ENCODE results near the gene TLN1.

DNA sequence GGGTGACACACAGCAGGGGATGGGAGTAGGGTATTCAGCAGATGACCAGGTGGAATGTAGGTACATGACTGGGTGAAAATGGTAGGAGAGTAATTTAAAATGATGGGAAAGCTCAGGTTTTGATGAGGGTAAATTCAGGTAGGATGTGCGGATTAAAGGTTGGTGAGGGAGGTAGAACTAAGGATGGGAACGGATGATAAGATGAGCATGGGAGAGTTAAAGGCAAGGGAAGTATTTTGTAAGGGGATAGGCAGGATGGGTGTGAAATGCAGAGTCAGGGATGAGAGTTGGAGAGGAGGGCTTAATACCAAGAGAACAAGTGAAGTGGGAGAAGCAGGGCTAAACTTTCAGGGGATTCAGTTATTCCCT is 1.5 kb downstream of the TLN1 start:
- TF ChIP-seq CTCF (IDR thresholded peaks at IDR 0.05) (no peak), POLR2A (IDR thresholded peaks at IDR 0.05) (no peak), POLR2AphosphoS5 (IDR thresholded peaks at IDR 0.05) (no peak)

Data from prostate gland (tissue), 2 donors.